HG03432 (cell line): ENCODE results near the gene RPS5.
"Not testable (repeated sequence)": the region's sequence is repeated elsewhere in the genome, so short reads cannot be mapped to it uniquely, and the experiment has no call there.

ENCODE experiments used
- ATAC-seq: cut with Tn5 transposase; IDR thresholded peaks from one replicate; pipeline ENCODE4 v1.9.1; 2021; ENCODE audit warnings: mild to moderate bottlenecking, moderate library complexity; ENCODE audit not compliant: unreplicated experiment

The RPS5 gene

DNA sequence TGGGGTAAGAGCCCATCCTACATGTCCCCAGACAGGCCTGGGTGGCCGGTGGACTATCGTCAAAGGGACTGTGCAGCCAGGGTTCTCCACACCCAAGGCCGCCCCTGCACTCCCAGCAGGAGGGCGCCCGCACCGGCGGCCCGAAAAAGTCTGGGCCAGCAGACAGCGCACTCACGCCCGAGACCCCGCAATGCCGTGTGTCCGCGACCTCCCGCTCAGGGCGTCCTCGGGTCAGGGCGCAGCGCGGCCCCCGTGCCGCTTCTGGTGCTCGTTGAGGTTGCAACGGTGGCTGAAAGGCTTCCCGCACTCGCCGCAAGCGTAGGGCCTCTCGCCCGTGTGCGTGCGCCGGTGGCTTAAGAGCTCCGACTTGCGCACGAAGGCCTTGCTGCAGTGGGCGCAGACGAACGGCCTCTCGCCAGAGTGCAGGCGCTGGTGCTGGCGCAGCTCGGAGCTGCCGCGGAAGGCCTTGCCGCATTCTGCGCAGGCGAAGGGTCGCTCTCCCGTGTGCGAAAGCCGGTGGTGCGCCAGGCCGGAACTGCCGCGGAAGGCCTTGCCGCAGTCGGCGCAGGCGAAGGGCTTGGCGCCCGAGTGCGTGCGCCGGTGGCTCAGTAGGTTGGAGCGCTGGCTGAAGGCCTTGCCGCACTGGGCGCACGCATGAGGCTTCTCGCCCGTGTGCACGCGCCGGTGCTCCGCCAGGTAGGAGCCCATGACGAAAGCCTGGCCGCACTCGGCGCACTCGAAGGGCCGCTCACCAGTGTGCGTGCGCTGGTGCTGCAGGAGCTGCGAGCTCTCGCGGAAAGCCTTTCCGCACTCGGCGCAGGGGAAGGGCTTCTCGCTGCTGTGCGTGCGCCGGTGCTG, 30.9 kb upstream of the RPS5 start:
- no peak for ATAC-seq

- ATAC-seq = no peak
Observed at GRCh38 chr19:58356766-58357480, 30.1 kb upstream of the RPS5 start.

DNA sequence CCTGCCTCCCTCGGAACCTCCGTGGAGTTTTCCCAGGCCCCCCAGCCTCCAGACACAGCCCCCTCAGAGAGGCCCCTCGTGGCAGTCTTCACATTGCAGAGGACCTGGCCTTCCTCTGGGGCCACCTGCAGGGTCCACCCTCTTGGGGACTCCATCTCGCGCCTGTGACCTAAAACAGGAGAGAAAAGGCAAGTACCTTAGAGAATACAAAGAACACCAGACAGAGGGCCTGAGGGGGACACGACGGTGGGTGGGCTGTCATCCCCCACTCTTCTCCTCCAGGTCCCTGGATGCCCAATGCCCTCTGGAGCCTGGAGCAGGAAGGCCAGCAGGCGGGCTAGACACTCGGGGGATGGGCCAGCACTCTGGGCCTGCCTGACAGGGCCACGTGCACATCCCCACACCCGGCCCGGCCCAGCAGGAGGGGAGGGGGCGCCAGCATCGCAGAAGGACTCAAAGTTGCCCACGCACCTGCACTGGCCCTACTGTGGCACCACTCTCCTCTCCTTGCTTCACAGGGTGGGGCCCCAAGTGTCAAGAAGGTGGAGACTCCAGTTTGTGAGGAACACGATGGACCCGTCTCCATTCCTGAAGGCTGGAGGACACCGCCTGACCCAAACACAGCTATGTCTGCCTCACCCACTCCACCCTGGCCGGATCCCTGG, 29.5 kb upstream of the RPS5 start:
- ATAC-seq = no peak

DNA sequence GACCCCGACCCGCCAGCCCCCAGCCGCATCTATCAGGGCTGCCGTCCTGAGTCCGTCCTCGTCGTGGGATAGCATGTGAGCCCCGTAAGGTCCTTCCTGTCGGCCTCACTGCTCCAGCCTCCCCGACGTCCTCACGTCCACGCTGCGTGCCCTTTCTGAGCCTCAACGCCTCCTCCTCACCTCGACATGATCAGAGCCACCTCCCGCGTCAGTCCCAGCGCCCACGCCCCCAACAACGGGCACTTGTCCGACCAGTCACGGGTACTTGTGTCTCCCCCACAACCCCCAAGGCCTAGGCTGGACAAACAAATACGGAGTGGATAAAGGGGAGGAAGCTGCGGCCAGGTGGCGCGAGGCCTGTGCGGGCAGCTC, 25.2 kb upstream of the RPS5 start:
- peak; percentile 13 for ATAC-seq

- peak; percentile 88 for ATAC-seq
Observed at GRCh38 chr19:58362272-58362994, 24.6 kb upstream of the RPS5 start, which contains the start of gene ZNF497. ZNF497 (minus strand) TSS chr19:58362751; CDS start chr19:58357635, 5,116 bp downstream.

GRCh38 chr19:58364146-58364545, 22.9 kb upstream of the RPS5 start:
- no peak for ATAC-seq

DNA sequence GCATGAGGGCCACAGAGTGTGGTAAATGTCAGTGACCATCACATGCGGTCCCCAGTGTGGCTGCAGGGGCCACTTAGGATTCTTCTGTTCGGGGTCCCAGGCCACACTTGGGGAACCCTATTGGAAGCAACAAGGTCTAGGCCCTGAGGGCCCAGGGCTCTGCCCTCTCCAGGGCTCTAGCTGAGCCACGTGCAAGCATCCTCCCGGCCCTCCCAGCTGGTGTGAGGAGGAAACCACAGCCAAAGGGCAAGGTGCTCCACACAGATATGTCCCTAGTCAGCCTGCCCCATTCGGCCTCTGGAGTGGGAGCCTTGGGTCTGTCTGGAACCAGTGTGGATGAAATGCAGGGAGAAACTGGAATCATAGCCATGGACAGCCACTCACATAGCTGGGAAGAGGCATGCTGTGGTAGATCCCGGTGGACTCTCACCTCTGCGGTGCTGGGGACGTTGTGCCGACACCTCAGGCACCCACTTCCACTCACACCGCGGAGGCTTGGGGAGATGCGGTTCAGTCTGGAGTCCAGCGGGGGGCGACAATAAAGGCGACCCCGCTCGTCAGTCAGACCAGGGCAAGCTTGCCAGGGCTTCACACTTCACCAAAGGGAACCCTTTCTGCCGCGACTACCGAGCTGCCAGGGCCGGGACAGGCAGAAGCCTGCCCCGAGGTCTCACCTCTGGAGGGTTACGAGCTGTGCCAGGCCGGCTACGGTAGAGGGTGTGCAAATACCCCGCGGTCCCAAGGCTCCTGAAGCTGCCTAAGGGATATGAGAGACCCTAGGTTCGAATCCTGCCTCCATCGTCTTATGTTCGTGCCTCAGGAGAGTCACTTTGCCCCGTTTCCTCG, 20.3 kb upstream of the RPS5 start:
- no peak for ATAC-seq

GRCh38 chr19:58367698-58368454, 19.2 kb upstream of the RPS5 start:
- ATAC-seq = no peak

DNA sequence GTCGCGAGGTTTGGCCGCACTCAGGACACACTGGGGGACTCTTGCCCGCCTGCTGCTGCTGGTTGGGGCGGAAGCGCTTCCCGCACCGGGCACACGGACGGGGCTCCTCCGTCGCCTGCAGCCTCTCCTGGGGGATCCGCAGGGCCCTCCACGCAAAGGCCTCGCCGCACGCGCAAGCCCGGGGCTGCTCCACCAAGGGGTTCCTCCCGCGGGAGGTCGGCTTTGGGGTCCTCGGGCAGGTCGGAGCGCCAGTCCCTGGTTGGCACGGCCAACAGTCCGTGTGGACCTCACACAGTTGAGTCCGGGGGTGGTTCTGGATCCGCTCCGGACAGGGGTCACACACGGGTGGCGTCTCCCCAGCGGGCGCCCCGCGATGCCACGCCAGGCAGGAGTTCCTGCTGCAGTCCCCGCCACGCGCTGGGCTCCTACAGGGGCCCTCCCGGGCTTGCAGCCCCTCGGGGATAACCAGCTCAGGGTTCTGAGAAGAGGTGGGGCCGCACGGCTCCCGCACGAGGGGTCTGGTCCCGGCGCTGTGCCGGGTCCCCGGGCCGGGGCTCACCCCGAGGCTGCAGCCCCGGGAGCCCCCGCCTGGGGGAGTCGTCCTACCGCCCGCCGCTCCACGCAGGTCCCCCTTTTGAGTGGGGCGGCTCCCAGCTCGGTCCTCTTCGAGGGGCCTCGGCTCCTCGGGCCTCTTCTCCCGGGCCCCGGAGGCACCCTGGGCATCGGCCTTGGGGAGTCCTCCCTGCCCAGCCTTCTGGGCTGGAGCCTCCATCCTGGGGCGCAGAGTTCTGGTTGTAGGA, 18.3 kb upstream of the RPS5 start:
- ATAC-seq = no peak

- no peak for ATAC-seq
Observed at GRCh38 chr19:58372311-58373133, 14.5 kb upstream of the RPS5 start.

GRCh38 chr19:58374200-58374599, 12.9 kb upstream of the RPS5 start:
- ATAC-seq = no peak

DNA sequence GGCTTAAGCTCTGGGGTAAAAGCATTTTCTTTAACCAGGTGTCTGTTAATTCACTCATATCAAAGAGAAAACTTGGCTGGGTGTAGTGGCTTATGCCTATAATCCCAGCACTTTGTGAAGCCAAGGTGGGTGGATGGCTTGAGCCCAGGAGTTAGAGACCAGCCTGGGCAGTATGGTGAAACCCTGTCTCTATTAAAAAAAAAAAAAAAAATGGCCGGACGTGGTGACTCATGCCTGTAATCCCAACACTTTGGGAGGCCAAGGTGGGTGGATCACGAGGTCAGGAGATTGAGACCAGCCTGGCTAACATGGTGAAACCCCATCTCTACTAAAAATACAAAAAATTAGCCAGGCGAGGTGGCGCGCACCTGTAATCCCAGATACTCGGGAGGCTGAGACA, 10.3 kb upstream of the RPS5 start:
- not testable (repeated sequence) for ATAC-seq

DNA sequence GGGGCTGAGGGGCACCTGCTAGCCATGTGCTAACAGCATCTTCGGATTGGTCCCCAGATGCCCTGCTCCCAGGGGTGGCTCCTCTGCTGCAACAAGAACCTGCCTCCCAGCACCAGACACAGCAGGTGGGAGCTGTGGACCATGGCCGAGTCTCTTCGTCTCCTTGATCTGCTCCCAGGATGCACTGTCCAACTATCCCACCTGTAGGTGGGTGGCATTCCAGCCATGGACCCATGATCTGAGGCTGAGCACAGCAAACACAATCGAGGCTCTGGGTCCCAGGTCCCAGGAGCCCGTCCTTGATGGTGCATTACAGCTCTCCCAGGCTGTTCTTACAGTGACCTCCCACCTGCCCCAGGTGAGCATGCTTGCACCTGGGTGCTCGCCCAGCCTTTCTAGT, 7.8 kb upstream of the RPS5 start:
- ATAC-seq = no peak

DNA sequence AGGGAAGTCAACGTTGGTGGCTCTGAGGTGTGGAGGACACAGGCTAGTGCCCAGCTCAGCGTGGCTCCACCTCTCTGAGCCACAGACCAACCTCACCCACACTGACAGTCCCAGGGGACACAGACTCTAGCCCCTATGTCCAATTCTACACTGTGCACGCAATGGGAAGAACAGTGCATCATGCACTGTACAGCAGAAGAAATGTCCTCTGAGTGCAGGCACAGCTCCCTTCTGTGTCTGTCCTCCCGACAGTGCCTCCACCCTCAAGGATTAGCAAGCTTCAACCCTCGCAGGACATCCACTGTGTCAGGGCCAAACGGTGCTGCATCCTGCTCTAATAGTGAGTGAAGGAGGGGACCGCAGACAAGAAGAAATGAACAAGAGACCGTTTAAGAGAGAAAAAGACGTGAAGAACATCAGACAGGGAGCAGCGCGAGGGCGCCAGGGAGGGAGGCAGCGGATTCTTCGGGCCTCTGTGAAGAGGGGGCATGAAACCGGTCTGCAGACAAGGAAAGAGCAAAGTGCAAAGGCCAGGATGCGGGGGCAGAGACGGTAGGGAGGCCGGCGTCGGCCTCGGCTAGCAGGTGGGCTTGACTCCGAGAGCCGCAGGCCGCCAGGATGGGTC, 6.9 kb upstream of the RPS5 start:
- ATAC-seq = no peak

GRCh38 chr19:58380662-58381459, 6.2 kb upstream of the RPS5 start, which contains the start of gene ZNF837:
ZNF837 (minus strand) TSS chr19:58381030; CDS start chr19:58369332, 11,698 bp downstream.
- ATAC-seq = peak; percentile 81

DNA sequence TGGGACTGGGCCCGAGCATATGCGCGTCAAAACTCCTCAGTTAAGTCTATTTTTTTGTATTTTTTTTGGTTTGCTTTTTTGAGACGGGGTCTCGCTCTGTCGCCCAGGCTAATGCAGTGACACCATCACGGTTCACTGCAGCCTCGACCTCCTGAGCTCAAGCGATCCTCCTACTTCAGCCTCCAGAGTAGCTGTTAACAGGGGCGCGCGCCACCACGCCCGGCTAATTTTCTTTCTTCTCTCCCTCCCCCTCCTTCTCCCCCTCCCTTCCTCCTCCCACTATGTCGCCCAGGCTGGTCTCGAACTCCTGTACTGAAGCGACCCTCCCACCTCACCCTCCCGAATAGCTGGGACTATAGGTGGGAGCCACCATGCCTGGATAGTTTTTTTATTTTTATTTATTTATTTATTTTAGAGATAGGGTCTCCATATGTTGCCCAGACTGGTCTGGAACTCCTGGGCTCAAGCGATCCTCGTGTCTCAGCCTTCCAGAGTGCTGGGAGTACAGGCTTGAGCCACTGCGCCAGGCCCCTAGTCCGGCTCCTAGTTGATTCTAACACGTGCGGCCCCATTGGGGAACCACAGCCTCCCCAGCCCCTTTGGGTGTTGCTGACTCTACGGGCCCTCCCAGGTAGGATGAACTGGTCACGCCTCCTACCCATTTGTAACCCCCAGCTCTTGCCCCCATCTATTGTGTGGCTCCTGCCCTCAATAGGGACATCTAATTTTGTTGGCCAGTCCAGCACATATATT, 5.4 kb upstream of the RPS5 start:
- ATAC-seq = no peak
